Spinal cord (tissue), 10 donors: ENCODE measurements around the gene RIMS4. TPM values are rescaled to one million over a fixed set of nuclear protein-coding genes. Genes with fewer than 3 reads are reported as not detected.

Source experiments
- DNase-seq, 6 donors: peaks; one replicate each; pipeline versions ENCODE4 v3.0.0 to v3.0.0-alpha.2; 2013 to 2015; ENCODE audit warnings: low spot score in 6 of 6, low read depth in 4 of 6
- H3K27ac ChIP-seq: one replicate; pipeline ENCODE4 v1.5.1; 2013; ENCODE audit warnings: low read depth, low read length, control low read depth
- H3K27me3 ChIP-seq: one replicate; pipeline ENCODE4 v1.6.1; 2013; ENCODE audit warnings: low read length; ENCODE audit not compliant: control insufficient read depth, insufficient read depth
- H3K36me3 ChIP-seq: one replicate; pipeline ENCODE4 v1.6.1; 2013; ENCODE audit warnings: low read length; ENCODE audit not compliant: control insufficient read depth, insufficient read depth
- H3K4me1 ChIP-seq: one replicate; pipeline ENCODE4 v1.6.1; 2013; ENCODE audit warnings: low read length; ENCODE audit not compliant: control insufficient read depth, insufficient read depth
- H3K4me3 ChIP-seq: one replicate; pipeline ENCODE4 v1.5.1; 2013; ENCODE audit warnings: low read depth, low read length, control low read depth
- H3K9me3 ChIP-seq: one replicate; pipeline ENCODE4 v1.6.1; 2013; ENCODE audit warnings: low read length; ENCODE audit not compliant: control insufficient read depth, insufficient read depth
- WGBS: methylation state at CpG from one replicate; pipeline ENCODE4 v1.1.5; 2013; ENCODE audit warnings: missing lambda C conversion rate; ENCODE audit not compliant: insufficient coverage; 5-methylcytosine and 5-hydroxymethylcytosine counted together
- polyA plus RNA-seq, 2 donors: library from polyadenylated mRNA; unstranded; fragments of 120-200 nt; gene quantifications; one replicate each; pipeline ENCODE4 v1.2.1, GENCODE V29; 2013; ENCODE audit not compliant: insufficient read length in 2 of 2
- total RNA-seq, 2 donors: library from RNA; depleted of rRNA in 1 of 2; stranded (reverse); fragments of 120-200 nt in 1 of 2; fragments of >200 nt in 1 of 2; gene quantifications; one replicate each; pipeline versions ENCODE4 v1.2.3 to v1.2.4, GENCODE V29; 2013 to 2014
- donor health status: healthy.

RIMS4 gene
- total and polyA plus RNA-seq, 4 donors = 12.4 to 51.2 (median 37.7) TPM

DNA sequence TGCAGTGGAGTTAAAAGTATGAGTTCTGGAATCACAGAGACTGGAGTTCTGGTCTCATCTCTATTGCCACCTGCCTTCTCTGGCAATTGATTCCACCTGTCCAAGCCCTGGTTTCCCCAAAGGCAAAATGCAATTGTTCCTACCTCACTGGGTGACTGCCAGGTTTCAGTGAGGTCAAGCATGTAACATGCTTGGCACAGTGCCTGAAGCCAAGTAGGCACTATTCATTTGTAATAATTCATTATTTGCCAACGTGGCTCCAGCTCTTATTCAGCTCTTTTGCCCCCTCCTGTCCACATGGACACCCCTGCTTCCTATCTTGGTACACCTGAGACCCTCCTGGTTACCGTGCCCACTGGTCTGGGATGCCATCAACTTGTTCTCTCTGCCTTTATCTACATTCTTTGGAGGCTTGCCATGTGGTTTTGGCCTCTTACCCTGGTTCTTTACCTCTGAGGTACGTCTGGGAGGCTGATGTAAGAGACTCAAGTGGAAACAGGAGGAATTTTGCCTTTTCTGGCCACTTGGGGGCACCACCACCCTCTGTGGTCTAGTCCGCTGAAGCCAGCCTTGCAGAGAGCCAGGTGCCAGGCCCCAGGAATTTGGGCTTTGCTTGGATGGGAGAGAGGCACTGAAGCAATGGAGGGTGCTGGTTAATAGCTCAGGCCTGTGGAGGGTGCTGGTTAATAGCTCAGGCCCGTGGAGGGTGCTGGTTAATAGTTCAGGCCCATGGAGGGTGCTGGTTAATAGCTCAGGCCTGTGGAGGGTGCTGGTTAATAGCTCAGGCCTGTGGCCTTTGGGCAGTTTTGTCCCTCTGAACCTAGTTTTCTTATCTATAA is 63.0 kb downstream of the RIMS4 start:
- Histone ChIP-seq H3K27me3 (peaks cover 17% of the 10 kb centered on the region), H3K4me3 (no peak overlapping the region), H3K9me3 (no peaks in the 10 kb centered on the region), H3K27ac (no peak overlapping the region), H3K36me3 (peaks cover 19% of the 10 kb centered on the region), H3K4me1 (peaks cover 18% of the 10 kb centered on the region)
- peak in 4 of 6 donors; percentile 54 to 93 (median 76) for DNase-seq
- 8% methylated on average over 4 of the region's 5 CpGs for WGBS

DNA sequence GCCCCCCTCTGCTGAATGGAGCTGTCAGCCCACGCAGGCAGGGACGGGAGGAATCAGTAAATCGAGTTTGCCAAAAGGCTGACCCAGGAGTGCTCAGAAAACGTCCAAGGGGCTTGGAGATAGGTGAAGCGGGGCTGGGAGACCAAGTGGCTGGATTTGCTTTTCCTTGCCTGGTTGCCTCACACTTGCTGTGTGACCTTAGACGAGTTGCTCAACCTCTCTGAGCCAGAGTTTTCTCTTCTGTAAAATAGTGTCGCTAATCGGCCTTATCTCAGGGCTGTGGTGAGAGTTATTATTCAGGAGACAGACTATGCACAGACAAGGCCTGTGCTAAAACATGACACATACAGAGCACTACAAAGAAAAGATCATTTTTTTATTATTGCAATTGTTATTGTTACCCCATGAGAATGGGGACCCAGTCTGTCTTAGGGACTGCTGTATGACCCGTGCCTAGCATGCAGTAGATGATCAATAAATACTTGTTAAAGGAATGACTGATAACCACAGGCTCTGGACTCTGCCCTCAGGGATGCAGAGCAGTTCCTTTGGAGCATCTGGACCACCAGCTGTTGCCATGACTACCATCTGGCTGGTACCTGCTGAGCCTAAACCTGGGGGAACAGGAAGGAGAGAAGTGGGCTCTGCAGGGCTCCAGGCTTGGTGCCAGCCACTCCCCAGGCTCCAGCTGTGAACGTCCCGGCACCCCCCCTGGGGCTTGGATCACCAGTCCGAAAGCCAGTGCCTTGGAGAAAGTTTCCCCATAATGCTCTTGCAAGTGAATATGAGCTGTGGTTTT is 63.8 kb downstream of the RIMS4 start:
- DNase-seq = peak in 1 of 6 donors; percentile 51
- peaks cover 11% of the 10 kb centered on the region for H3K36me3 ChIP-seq
- no peaks in the 10 kb centered on the region for H3K9me3 ChIP-seq
- H3K27ac ChIP-seq = no peak overlapping the region
- H3K27me3 ChIP-seq = peaks cover 21% of the 10 kb centered on the region
- H3K4me3 ChIP-seq = peak overlapping the region; percentile 37
- H3K4me1 ChIP-seq = peaks cover 18% of the 10 kb centered on the region
- WGBS = 20% methylated on average over 8 of the region's 12 CpGs

DNA sequence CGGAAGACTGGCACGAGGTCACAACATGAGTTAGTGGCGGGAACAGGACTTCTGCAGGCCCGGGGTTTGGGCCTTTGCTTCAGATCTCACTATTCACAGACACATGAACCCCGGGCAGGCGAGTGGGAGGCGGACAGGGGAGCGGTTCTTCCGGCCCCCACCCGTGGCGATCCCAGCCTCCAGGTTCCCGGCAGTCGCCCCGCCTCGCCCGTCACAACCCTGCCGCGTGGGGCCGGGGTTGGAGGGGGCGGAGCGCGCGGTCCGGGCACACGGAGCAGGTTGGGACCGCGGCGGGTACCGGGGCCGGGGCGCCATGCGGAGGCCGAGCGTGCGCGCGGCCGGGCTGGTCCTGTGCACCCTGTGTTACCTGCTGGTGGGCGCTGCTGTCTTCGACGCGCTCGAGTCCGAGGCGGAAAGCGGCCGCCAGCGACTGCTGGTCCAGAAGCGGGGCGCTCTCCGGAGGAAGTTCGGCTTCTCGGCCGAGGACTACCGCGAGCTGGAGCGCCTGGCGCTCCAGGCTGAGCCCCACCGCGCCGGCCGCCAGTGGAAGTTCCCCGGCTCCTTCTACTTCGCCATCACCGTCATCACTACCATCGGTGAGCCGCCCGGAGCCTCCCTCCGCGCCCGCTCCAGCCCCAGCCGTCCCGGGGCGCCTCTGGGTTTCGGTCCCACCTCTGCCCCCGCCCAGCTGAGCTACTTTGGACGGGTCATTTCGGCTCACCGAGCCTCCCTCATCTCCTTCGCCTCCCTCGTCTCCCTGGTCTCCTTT is 64.6 kb downstream of the RIMS4 start, which contains the start of gene KCNK15:
KCNK15 (plus strand) TSS at position 268 of the 769 bp plus-strand sequence; CDS start at position 314, 46 bp downstream.
- Histone ChIP-seq H3K36me3 (peaks cover 6% of the 10 kb centered on the region), H3K9me3 (no peaks in the 10 kb centered on the region), H3K4me3 (peak within 1 kb of the TSS; percentile 37), H3K27me3 (peaks cover 21% of the 10 kb centered on the region), H3K27ac (no peak within 1 kb of the TSS), H3K4me1 (peaks cover 18% of the 10 kb centered on the region)
- peak in 2 of 6 donors; percentile 49 for DNase-seq
- WGBS = 1% methylated on average over 76 of the region's 81 CpGs

DNA sequence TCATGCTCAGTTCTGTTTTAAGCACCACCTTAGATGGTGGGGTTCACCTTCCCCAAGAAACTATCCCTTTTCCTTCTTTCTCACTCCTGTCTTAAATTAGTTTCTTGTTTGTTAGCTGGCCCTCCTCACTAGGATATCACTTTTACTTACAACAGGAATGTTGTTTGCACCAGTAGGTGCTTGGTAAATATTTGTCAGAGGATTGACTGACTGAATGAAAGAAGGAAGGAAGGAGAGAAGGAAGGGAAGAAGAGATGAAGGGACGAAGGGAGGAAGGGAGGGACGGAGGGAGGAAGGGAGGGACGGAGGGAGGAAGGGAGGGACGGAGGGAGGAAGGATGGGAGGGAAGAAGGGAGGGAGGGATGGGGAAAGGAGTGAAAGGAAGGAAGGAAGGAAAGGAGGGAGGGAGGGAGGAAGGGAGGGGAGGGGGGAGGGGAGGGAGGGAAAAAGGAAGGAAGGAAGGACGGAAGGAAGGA is 65.2 kb downstream of the RIMS4 start:
- Histone ChIP-seq H3K4me1 (peaks cover 18% of the 10 kb centered on the region), H3K4me3 (no peak overlapping the region), H3K9me3 (no peaks in the 10 kb centered on the region), H3K27me3 (peaks cover 21% of the 10 kb centered on the region), H3K36me3 (peaks cover 4% of the 10 kb centered on the region), H3K27ac (no peak overlapping the region)
- 77% methylated on average over 4 of the region's 5 CpGs for WGBS
- DNase-seq = no peak

DNA sequence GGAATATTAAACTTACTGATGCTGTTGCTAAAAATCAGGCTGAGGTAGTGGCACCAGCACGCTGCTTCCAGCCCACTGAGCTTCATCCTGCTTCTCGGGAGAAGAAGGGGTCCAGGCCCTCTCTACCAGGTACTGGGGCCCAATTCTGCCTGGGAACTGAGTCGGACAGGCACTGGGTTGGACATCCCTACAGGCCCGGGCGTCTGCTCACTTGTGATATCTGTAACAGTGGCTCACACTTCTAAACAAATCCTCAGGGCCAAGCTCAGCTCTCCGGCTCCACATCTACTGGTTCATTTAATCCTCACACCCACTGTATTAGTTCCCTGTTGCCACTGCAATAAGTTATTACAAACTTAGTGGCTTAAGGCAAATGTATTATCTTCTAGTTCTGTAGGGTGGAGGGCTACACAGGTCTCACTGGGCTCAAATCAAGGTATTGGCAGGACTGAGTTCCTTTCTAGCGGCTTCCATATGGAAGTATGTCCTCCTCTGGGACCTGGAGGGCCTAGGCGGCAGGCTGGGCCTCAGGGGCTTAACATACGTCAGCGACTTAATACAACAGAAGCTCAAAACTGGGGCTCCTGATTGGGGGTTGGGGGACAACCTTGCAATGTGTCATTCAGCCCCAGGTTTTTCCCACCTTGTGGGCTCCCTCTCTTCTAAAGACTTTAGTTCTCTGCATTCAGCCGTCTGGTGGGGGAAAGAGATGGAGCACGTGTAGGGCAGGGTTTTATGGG is 66.3 kb downstream of the RIMS4 start:
- DNase-seq = no peak
- Histone ChIP-seq H3K9me3 (no peaks in the 10 kb centered on the region), H3K4me1 (peaks cover 18% of the 10 kb centered on the region), H3K4me3 (no peak overlapping the region), H3K27me3 (peaks cover 21% of the 10 kb centered on the region), H3K27ac (no peak overlapping the region), H3K36me3 (no peaks in the 10 kb centered on the region)
- 91% methylated on average over 9 of the region's 12 CpGs for WGBS

DNA sequence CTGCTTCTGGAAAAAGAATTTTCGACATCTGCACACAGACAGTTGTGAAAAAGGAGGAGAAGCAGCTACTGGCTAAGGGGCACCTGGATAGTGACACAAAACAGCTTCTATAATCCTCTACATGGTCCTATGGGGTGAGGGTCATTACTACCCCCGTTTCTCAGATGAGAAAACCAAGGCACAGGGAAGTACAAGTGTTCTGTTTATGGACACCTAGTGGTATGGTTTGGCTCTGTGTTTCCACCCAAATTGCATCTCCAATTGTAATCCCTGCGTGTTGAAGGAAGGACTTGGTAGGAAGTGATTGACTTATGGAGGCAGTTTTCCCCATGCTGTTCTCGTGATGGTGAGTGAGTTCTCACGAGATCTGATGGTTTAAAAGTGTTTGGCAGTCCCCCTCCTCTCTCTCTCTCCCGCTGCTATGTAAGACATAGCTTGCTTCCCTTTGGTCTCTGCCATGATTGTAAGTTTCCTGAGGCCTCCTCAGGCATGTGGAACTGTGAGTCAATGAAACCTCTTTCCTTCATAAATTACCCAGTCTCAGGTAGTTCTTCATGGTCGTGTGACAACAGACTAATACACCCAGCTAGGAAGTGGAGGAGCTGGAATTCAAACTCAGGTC is 67.2 kb downstream of the RIMS4 start:
- DNase-seq = no peak
- WGBS = 20% methylated on average over 1 of the region's 7 CpGs
- Histone ChIP-seq H3K4me1 (peaks cover 18% of the 10 kb centered on the region), H3K9me3 (no peaks in the 10 kb centered on the region), H3K27me3 (peaks cover 21% of the 10 kb centered on the region), H3K27ac (no peak overlapping the region), H3K36me3 (no peaks in the 10 kb centered on the region), H3K4me3 (no peak overlapping the region)

DNA sequence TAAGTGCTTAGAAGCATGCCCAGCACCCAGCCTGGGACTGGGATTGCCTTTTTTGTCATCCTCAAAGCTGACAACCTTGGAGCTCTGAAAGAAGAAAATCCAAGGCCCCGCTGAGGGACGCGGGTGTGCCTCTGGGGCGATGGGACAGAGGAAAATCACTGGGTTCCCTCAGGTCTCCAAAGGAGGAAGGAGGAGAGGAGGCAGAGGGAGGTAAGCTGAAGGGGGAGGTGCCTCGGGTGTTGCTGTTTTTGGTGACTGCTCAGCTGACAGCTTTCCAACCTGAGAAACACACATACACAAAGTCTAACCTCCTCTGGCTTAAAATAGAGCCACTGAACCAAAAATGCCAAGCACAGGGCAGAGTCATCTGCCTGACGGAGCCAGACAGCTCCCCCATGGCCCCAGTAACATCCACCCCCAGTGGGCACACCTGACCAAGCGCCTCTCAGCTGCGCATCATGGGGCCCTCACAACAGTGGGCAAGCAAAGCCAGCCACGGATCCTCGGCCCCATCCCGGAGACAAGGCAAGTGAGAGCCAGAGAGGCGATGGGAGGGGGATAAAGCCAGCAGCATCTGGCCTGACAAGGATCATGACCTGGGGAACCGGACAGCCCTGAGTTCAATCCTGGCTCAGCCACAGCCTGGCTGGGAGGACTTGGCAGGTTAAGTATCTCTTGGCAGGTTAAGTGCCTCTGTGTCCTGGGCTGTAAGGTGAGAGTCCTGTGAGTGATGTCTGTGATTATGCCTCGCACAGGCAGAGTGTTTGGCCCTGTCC is 67.9 kb downstream of the RIMS4 start:
- no peaks in the 10 kb centered on the region for H3K9me3 ChIP-seq
- no peaks in the 10 kb centered on the region for H3K36me3 ChIP-seq
- no peak for DNase-seq
- peaks cover 21% of the 10 kb centered on the region for H3K27me3 ChIP-seq
- 72% methylated on average over 11 of the region's 14 CpGs for WGBS
- peaks cover 15% of the 10 kb centered on the region for H3K4me1 ChIP-seq
- no peak overlapping the region for H3K4me3 ChIP-seq
- no peak overlapping the region for H3K27ac ChIP-seq

DNA sequence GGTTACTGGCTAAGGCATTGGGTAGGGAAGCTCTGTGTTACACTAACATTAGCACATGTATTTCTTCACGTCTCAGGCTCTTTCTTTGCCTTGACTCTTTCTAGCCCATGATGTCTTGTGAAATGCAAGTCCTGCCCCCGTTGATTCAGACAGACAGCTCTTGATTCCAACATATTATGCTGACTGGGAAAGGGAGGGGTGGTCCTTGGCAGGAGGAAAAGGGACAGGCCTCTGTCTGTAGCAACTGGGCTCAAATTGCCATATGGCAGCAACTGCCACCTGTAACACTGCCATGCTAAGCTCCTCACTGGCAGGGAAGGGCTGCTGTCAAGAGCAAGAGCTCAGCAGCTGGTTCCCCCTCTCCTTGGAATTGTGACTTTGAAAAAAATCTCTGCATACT is 70.4 kb downstream of the RIMS4 start:
- H3K4me1 ChIP-seq = no peaks in the 10 kb centered on the region
- DNase-seq = peak in 2 of 6 donors; percentile 39 to 87
- WGBS = no CpG with 5 or more reads among the region's 2 CpGs
- H3K27ac ChIP-seq = no peak overlapping the region
- H3K36me3 ChIP-seq = no peaks in the 10 kb centered on the region
- H3K4me3 ChIP-seq = no peak overlapping the region
- H3K9me3 ChIP-seq = no peaks in the 10 kb centered on the region
- peaks cover 8% of the 10 kb centered on the region for H3K27me3 ChIP-seq
